ENCODE data around the gene TNPO1. TPM values are rescaled to one million over a fixed set of nuclear protein-coding genes. Genes with fewer than 3 reads are reported as not detected.

Gene TNPO1
- polyA plus RNA-seq, 3 donors: 17.3 to 26.8 (median 21.2) TPM

DNA sequence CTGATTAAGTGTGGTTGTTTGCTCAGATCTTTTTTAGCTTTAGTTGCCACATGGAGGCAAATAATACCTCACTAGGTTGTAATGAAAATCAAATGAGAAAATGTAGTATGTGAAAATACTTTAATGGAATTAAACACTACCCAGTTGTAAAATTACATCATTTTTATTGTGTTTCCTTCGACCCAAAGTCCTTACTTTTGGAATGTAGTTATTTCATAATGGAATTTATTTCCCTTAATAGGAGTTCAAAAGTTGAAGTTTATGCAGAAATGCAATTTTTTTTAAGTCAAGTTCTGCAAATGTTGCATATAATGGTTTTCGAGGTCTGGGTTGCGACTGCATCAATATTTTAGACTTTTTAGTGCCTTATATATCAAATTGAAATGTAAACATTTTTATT lies 31.0 kb downstream of the TNPO1 start:
- no peak overlapping the region for H3K27ac ChIP-seq (ENCODE audit: low read depth, low read length)
- WGBS, 3 donors: 4 to 10% (median 7%) methylated on average over 3 of the region's 3 CpGs

DNA sequence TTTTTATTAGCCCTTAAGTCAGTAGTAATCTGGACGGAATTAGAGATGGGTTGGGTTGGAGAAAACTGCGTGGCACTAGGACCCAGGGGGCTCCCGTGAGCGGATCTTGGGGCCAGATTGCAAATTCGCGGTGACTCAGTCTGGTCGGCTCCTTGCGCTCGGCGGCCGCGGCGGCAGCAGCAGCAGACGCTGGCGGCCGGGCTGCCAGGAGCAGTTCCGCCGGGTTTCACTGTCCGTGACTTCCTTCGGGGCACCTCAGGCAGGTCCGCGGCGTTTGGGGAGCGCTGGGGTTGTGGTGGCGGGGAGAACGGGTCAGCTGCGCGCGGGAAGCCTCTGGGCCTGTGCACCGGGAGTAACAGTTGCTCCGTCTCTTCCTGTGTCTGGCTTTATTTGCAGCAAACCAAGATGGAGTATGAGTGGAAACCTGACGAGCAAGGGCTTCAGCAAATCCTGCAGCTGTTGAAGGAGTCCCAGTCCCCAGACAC lies 31.6 kb downstream of the TNPO1 start:
- 0 to 1% (median 1%) methylated on average over 32 of the region's 32 CpGs for WGBS, 3 donors
- H3K27ac ChIP-seq (ENCODE audit: low read depth, low read length): peak overlapping the region; percentile 72

DNA sequence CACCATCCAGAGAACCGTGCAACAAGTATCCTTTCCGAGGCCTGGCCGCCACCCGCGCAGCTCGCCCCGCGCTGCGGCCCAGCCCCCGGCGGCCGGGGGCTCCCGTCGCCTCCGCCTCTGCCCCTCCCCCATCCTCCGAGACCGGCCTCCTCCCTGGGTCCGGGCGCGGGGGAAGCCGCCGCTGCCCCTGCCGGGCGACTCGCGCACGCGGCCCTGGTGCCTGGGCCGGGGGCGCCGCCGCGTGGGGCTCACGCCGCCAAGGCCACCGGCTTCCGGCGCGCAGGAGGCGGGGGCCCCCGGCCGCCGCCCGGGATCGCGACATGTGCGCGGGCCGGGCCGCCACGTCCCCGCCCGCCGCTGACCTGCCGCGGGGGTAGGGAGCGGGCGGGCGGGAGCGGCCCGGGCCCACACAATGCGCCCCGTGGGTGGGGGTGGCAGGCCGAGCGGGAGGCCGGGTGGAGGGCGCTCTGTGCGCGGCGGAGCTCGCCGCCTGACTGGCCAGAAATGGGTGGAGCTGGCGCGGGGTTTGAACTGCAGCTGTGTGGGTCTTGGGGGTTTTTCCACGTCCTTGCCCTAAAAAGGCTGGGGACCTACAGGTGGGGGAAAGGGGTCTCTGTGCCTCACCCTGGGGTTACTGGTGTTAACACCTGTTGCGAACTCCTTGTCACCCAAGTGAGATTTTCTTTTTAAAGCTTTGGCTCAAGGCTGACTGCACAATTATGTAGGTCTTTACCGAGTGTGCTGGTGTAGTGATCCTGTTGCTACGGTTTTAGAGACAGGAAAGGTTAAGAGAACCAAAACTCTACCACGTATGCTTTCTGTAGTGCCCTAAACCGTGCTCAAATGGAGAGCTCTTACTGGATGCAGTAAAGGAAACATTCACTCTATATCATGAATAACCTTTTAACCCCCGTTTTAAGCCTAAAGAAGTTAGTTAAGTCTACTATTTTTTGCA lies 32.3 kb downstream of the TNPO1 start:
- 1% methylated on average over 68 to 81 of the region's 81 CpGs for WGBS, 3 donors
- H3K27ac ChIP-seq (ENCODE audit: low read depth, low read length): peak overlapping the region; percentile 72

DNA sequence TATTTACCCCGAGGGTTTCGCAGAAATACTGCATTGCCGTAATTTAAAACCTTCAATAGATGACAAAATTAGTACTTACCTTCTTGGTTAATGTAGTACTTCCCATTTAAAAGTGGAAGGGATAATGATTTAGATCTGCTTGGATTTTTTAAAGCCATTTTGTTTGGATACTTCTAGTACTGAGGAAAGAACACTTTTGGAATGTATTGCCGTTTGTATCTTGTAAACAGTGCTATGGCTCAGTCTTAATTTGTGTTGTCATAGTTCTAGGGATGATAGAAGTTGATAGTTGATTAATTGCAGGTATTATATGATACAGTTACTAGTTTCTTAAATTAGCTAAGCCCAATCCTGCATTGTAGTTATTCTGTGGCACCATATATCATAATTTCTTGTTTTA lies 33.1 kb downstream of the TNPO1 start:
- H3K27ac ChIP-seq (ENCODE audit: low read depth, low read length): no peak overlapping the region
- 12 to 22% (median 19%) methylated on average over 4 of the region's 4 CpGs for WGBS, 3 donors

DNA sequence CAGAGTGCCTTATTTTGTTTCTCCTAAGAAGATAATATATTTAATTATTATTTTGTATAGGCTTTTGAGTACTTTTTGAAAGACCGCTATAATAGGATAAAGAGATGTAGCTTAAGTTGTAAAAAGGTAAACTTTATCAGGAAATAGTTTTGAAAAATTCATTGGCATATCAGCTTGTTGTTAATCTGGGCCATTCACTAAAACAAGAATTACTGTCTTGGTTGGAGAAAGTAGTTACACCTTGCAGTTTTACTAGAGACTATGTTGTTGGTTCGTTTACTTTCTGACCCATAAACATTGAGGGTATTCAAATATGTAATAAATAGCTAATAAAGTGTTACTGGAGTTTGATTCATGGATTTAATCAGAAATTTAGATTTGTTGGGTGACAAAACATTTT lies 33.7 kb downstream of the TNPO1 start:
- no peak overlapping the region for H3K27ac ChIP-seq (ENCODE audit: low read depth, low read length)
- WGBS, 3 donors: 43 to 74% (median 69%) methylated on average over 2 of the region's 2 CpGs

DNA sequence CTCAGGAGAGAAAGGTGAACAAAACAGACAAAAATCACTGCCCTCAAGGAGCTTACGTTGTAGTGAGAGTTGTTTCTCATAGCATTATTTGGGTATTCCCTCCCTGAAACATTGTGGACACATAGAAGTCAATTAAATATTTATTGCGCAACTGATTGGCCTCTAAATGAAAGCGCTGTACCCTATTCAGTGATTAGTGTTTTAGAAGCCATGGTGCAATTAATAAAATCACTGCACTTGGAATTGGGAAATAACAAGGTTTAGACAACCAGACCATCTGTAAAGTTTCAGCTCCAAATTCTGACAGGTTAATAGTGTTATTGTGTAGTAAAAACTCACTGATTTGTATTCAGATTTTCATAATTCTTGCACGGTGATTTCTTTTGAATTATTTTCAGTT lies 35.9 kb downstream of the TNPO1 start:
- WGBS, 3 donors: 83 to 92% (median 85%) methylated on average over 4 of the region's 4 CpGs
- H3K27ac ChIP-seq (ENCODE audit: low read depth, low read length): no peak overlapping the region

DNA sequence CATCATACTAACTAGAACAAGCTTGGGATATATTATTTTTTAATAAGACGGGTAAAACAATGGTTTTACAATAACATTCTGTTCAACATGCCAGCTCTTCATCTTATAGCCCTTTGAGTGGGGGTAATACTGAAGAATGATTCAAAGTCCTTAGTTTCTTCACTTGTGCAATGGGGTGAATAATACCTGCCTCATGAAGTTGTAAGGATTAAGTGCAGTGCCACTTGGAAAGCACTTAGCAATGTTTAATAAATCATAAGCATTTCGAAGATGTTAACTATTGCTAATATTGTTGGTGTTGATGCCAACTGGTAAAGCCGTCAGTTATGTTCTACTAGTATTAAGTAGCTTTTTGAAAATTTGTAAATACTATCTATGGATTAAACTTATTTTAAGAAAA lies 38.0 kb downstream of the TNPO1 start:
- WGBS, 3 donors: 86 to 93% (median 90%) methylated on average over 3 of the region's 3 CpGs
- no peak overlapping the region for H3K27ac ChIP-seq (ENCODE audit: low read depth, low read length)

DNA sequence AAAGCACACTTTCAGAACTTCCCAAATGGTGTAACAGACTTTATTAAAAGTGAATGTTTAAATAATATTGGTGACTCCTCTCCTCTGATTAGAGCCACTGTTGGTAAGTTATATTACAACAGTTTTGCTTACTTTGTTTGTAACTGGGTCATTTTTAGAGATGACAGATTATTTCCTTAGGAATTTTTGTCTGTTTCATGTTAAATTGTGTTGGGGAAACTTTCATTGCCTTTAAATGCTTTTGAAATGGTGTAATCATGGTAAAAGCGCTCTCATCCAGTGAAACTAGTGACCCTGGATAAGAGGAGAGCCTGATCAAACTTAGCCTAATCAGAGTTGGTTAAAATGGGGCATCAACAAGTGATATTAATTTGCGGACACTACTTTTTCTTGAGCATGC lies 39.4 kb downstream of the TNPO1 start:
- 91 to 98% (median 97%) methylated on average over 2 of the region's 2 CpGs for WGBS, 3 donors
- no peak overlapping the region for H3K27ac ChIP-seq (ENCODE audit: low read depth, low read length)

DNA sequence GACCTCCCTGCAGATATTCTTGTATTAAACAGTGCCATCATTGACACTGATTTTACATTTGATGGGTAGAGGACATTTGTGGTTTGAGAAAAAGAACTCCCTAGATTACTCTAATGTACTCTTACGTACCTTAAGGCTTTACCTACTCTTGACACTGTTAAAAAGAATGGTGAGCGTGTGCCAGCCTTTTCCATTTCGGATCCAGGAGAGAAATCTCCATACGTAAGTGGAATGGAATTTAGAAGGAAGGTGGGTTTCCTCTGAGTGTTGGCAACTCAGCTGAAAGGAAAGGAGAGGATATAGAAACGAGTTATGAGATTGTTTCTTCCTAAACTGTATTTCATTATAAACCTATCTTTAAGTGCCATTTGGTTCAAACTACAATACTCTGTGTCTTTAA lies 40.9 kb downstream of the TNPO1 start:
- H3K27ac ChIP-seq (ENCODE audit: low read depth, low read length): no peak overlapping the region
- WGBS, 3 donors: 74 to 85% (median 78%) methylated on average over 5 of the region's 5 CpGs

DNA sequence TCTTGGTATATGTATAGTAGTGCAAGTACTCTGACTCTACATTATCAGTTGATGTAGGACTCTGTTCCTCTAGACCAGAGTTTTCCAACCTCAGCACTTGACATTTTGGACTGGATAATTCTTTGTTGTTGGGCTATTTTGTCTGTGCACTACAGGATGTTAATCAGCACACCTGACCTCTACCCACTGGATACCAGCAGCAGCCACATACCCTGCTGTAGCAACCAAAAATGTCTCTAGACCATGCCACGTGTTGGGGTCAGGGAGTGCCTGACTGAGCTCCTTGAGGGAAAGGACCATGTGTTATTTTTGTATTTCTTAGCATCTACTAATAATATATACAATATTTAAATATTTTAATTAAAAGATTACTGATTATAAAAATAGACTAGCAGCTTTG lies 42.7 kb downstream of the TNPO1 start:
- no peak overlapping the region for H3K27ac ChIP-seq (ENCODE audit: low read depth, low read length)
- WGBS, 3 donors: 73 to 87% (median 83%) methylated on average over 1 of the region's 1 CpG

DNA sequence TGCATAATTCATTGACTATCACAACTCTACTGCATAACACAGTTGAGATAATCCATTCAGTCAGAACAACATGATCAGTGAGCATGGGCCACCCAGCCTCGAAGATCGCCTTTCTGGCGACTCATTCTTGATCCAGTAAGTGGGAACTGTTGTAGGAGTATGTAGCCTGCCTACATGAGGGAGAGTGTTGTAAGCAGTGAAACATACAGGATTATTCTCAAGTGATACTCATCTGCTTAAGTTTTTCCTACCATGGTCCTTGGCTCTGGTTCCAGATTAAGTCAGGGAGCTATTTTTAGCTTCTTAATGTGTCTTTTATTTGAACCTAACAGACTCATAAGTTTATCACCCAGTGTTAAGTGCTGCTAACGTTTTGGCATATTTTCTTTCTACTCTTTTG lies 44.0 kb downstream of the TNPO1 start:
- 66 to 78% (median 69%) methylated on average over 4 of the region's 4 CpGs for WGBS, 3 donors
- H3K27ac ChIP-seq (ENCODE audit: low read depth, low read length): no peak overlapping the region

DNA sequence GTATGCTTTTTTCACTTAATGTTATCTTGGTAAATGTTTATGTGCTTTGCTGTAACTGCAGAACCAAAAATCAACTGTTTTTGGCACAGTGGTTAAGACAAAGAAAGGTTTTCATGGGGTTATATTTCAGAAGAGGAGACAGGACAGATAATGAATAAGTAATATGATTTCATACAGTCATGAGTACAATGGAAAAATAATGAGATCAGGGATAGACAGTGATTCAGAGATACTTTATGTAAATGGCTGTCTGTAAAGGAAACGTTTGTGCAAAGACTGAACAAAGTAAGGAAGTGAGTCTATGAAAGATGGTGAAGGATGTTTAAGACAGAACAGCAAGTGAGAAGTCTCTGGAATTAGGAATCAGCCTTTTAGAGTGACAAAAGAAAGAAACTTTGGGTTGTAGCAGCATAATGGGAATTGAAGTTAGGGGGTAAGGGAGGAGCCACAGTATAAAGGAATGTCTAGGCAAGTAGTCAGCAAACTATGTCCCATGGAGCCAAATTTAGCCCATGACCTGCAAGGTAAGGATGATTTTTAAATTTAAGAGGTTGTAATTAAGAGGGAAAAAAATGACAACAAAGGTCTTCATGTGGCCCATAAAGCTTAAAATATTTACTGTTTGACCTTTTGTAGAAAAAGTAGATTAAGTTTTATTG lies 55.0 kb downstream of the TNPO1 start:
- 36 to 56% (median 48%) methylated on average over 1 of the region's 1 CpG for WGBS, 3 donors
- no peak overlapping the region for H3K27ac ChIP-seq (ENCODE audit: low read depth, low read length)

DNA sequence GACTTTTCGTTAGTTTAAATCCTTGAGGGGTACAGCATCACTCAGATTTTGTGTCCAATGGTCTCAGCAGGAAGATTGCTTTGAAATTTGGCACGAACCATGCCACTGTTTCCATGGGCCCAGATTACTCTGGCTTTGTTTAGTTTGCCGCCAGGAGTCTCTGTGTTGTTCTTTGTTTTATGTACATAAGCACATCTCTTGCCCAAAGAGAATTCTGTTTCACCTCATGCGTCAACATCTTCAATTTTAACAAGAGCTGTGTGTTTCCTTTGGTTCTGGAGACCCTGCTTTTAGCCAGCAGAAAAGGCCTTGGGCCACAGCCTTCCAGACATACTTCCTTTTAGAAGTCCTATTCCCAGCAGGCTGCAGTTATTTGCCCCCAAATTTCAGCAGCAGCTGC lies 62.4 kb downstream of the TNPO1 start:
- no peak overlapping the region for H3K27ac ChIP-seq (ENCODE audit: low read depth, low read length)
- WGBS, 3 donors: 86 to 96% (median 92%) methylated on average over 4 of the region's 4 CpGs

DNA sequence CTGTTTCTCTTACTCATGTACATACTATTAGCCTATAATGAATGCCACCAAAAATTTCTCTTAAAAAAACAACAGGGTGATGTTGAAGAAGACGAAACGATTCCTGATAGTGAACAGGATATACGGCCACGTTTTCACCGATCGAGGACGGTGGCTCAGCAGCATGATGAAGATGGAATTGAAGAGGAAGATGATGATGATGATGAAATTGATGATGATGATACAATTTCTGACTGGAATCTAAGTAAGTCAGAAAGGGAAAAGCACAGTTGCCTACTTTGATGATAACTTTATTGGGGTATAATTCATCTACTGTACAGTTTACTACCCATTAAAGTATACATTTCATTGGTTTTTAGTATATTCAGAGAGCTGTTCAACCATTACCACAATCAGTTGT lies 66.5 kb downstream of the TNPO1 start:
- H3K27ac ChIP-seq (ENCODE audit: low read depth, low read length): no peak overlapping the region
- 95 to 96% (median 95%) methylated on average over 7 of the region's 7 CpGs for WGBS, 3 donors

DNA sequence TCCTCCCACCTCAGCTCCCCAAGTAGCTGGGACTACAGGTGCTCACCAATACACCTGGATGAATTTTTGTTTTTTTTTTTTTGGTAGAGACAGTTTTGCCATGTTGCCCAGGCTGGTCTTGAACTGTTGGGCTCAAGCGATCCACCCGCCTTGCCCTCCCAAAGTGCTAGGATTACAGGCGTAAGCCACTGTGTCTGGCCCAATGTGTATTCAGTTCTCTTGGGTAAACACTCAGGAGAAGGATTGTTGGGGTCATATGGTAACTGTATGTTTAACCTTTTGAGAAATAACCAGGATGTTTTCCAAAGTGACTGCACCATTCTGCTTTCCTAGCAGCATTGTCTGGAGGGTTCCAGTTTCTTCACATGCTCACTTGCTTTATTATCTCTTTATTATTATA lies 67.4 kb downstream of the TNPO1 start:
- WGBS, 3 donors: 72 to 98% (median 95%) methylated on average over 3 of the region's 3 CpGs
- H3K27ac ChIP-seq (ENCODE audit: low read depth, low read length): no peak overlapping the region

DNA sequence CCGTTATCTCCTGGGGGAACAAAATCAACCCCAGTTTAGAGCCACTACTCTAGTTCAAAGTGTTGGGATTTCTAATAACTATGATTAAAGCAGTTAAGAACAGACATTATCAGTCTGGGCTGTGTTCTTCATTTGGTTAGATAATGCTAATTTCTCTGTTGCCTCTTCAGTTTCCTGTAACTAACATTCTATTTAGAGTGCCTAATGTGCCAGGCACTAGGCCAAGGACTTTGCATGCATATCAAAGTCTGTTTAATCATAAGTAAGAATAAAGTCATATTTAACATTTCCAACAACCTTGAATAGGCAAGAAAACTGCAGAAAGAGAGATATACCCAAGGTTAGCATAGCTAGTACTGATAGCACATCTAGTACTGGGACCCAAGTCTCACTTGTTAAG lies 68.4 kb downstream of the TNPO1 start:
- WGBS, 3 donors: 93 to 100% (median 98%) methylated on average over 1 of the region's 1 CpG
- no peak overlapping the region for H3K27ac ChIP-seq (ENCODE audit: low read depth, low read length)

DNA sequence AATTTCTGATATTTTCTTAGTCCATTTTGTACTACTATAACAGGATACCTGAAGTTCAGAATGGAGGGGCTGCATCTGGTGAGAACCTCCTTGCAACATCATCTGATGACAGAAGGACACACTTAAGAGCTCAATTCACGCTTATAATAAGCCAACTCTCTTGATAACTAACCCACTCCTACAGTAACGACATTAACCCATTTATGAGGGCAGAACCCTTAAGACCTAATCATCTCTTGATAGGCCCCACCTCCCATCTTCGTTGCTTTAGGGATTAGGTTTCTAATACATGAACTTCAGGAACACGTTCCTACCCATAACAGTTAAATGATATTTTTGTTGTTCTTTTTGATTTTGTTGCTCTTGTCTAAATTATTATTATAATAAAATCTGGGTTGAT lies 69.4 kb downstream of the TNPO1 start:
- 88 to 96% (median 95%) methylated on average over 4 of the region's 4 CpGs for WGBS, 3 donors
- H3K27ac ChIP-seq (ENCODE audit: low read depth, low read length): no peak overlapping the region

DNA sequence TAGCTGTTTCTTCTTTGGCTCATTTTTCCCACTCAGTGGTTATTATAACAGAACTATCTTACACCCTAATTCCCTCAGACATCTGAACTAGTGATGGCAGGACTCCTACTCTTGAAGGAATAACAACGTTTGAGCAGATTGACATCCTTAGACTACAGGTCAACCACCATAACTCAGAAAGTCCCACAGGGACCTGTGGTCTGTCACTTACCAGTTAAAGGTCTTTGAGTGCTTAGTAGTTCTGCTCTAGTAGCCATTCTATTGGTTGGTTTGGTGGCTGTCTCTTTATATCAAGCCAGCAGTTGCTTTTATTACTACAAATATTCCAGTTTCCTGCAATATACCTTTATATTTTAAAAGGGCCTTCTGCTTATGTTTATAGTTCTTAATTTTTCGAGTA lies 72.1 kb downstream of the TNPO1 start:
- H3K27ac ChIP-seq (ENCODE audit: low read depth, low read length): no peak overlapping the region
- WGBS, 3 donors: 69 to 78% (median 73%) methylated on average over 2 of the region's 2 CpGs

DNA sequence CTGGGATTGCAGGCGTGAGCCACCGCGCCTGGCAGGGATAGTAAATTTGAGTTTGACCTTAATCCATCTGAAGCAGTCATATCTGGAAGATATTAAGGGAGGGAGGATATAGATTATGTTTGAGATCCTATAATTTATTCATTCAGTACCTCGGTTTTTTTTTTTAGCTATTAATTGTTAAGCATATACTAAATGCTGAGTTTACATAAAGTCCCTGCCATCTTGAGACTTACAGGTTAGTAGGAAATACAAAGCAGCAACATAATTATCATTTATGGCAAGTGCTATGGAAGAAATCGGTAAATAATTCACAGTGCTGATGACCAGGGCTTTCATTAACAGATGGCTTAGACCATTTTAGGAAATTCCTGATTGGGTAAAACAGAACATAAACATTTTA lies 72.9 kb downstream of the TNPO1 start:
- 97 to 98% (median 98%) methylated on average over 5 of the region's 5 CpGs for WGBS, 3 donors
- H3K27ac ChIP-seq (ENCODE audit: low read depth, low read length): no peak overlapping the region

DNA sequence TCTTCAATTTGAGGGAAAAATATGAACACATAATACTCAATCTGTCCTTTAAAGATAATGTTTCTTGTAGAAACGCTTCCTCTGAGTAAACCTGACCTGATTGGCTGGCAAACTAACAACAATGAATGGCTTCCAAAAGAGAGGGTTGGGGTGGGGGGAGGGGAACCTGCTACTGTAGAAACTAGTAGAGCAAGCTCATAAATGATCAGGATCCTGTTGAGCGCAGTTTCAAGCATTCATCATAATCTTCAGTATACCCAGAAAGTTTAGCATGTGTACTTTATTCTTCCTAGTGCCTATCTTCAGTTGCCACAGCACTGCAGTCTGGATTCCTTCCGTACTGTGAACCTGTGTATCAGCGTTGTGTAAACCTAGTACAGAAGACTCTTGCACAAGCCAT lies 76.4 kb downstream of the TNPO1 start:
- H3K27ac ChIP-seq (ENCODE audit: low read depth, low read length): no peak overlapping the region
- WGBS, 3 donors: 75 to 83% (median 76%) methylated on average over 4 of the region's 4 CpGs
